ENCODE measurements around the gene TUBGCP2.

The TUBGCP2 gene

DNA sequence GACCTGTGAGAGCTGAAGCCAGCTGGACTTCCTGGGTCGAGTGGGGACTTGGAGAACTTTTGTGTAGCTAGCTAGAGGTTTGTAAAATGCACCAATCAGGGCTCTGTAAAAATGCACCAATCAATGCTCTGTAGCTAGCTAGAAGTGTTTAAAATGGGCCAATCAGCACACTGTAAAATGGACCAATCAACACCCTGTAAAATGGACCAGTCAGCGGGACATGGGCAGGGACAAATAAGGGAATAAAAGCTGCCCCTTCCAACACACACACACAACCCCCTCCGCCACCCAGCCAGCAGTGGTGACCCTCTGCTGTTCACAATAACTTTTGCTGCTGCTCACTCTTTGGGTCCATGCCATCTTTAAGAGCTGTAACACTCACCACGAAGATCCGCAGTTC is 7.2 kb upstream of the TUBGCP2 start:
- TF ChIP-seq, protein P1, sequence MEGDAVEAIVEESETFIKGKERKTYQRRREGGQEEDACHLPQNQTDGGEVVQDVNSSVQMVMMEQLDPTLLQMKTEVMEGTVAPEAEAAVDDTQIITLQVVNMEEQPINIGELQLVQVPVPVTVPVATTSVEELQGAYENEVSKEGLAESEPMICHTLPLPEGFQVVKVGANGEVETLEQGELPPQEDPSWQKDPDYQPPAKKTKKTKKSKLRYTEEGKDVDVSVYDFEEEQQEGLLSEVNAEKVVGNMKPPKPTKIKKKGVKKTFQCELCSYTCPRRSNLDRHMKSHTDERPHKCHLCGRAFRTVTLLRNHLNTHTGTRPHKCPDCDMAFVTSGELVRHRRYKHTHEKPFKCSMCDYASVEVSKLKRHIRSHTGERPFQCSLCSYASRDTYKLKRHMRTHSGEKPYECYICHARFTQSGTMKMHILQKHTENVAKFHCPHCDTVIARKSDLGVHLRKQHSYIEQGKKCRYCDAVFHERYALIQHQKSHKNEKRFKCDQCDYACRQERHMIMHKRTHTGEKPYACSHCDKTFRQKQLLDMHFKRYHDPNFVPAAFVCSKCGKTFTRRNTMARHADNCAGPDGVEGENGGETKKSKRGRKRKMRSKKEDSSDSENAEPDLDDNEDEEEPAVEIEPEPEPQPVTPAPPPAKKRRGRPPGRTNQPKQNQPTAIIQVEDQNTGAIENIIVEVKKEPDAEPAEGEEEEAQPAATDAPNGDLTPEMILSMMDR (conservative IDR thresholded peaks at IDR 0.05; ENCODE audit: control insufficient read depth, insufficient read depth, low read depth, low read length): no peak
- no peak overlapping the region for H3K4me3 ChIP-seq (ENCODE audit: control insufficient read depth, low read depth, low read length)
- DNase-seq (ENCODE audit: low read depth): peak; percentile 29

- TF ChIP-seq, protein P1 (conservative IDR thresholded peaks at IDR 0.05; ENCODE audit: control insufficient read depth, insufficient read depth, low read depth, low read length): no peak
- DNase-seq (ENCODE audit: low read depth): no peak
- no peak overlapping the region for H3K4me3 ChIP-seq (ENCODE audit: control insufficient read depth, low read depth, low read length)
These were observed 6.2 kb upstream of the TUBGCP2 start for GRCh38 chr10:133314911-133315310.

DNA sequence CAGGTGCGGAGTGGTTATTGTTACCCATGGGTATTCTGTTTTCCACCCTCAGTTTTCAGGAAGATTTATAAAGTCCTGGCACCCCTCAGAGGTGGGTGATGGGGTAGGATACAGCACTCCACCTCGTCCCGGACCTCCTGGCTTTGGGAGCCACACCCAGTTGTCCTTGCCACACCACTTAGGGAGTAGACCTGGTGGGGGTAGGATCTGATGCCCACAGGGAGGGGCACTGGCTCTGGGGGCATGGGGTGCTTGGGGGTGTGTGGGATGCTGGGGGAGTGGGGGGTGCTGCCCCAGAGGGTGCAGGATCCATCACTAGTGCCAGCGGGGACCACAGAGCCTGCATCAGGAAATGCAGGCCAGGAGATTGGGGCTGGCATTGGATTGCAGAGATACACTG is 4.5 kb upstream of the TUBGCP2 start:
- DNase-seq (ENCODE audit: low read depth): no peak
- no peak overlapping the region for H3K4me3 ChIP-seq (ENCODE audit: control insufficient read depth, low read depth, low read length)
- TF ChIP-seq, protein P1 (conservative IDR thresholded peaks at IDR 0.05; ENCODE audit: control insufficient read depth, insufficient read depth, low read depth, low read length): no peak

GRCh38 chr10:133312769-133313145 is 4.1 kb upstream of the TUBGCP2 start:
- H3K4me3 ChIP-seq (ENCODE audit: control insufficient read depth, low read depth, low read length): no peak overlapping the region
- DNase-seq (ENCODE audit: low read depth): no peak
- TF ChIP-seq, protein P1 (conservative IDR thresholded peaks at IDR 0.05; ENCODE audit: control insufficient read depth, insufficient read depth, low read depth, low read length): no peak

GRCh38 chr10:133312016-133312768 is 3.5 kb upstream of the TUBGCP2 start:
- H3K4me3 ChIP-seq (ENCODE audit: control insufficient read depth, low read depth, low read length): no peak overlapping the region
- no peak for DNase-seq (ENCODE audit: low read depth)
- TF ChIP-seq, protein P1 (conservative IDR thresholded peaks at IDR 0.05; ENCODE audit: control insufficient read depth, insufficient read depth, low read depth, low read length): no peak

DNA sequence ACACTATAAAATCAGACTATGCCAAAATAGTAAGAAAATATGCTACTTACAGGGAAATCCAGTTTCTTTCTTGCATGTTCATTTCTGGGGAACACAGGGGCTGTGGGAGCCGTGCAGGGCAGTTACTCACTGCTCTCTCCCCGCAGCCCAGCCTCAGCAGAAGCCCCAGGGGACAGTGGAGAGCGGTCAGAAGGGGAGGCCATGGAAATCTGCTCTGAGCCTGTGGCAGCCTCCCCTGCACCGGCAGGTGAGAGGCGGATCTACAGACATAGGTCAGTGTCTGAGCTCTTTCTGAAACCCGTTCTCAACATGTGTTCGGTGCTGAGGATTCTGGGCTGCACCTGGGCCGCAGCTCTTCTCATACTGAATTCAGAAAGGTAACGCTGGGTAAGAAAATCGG is 2.9 kb upstream of the TUBGCP2 start:
- no peak for DNase-seq (ENCODE audit: low read depth)
- no peak overlapping the region for H3K4me3 ChIP-seq (ENCODE audit: control insufficient read depth, low read depth, low read length)
- TF ChIP-seq, protein P1 (conservative IDR thresholded peaks at IDR 0.05; ENCODE audit: control insufficient read depth, insufficient read depth, low read depth, low read length): no peak

Data from fibroblast of mammary gland (primary cell).